GM18505 (cell line): ENCODE measurements around the gene ATP2B1.

ENCODE experiments used
- ATAC-seq: cut with Tn5 transposase; IDR thresholded peaks from one replicate; pipeline ENCODE4 v1.9.1; 2021; ENCODE audit not compliant: unreplicated experiment
- POLR2A ChIP-seq: IDR thresholded peaks from 4 replicates; pipeline ENCODE4 v1.6.1; 2011; ENCODE audit warnings: borderline replicate concordance; ENCODE audit not compliant: insufficient read depth, insufficient read length; ENCODE audit errors: extremely low read depth

Gene ATP2B1

GRCh38 chr12:89651192-89651591 lies 57.4 kb downstream of the ATP2B1 start:
- no peak for TF ChIP-seq POLR2A
- no peak for ATAC-seq

DNA sequence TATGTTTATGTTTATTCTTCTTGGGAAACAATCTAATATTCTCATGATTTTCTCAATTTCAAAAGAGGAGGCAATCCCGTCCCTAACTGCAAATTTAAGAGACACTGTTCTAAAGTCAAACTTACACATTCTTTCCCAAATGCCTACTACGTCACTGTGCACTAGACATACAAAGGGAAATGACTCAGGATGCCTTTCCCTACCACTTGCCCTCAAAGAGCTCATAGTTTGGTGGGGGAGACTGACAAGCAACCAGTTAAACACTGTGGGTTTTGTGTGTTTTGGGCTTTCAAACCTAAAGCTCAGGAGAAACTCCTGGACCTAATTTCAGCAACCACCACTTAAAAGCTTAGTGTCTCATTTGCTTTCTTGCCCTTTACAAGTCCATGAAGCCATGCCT lies 58.4 kb downstream of the ATP2B1 start:
- ATAC-seq, result no peak
- no peak for TF ChIP-seq POLR2A

GRCh38 chr12:89649820-89650219 lies 58.8 kb downstream of the ATP2B1 start:
- ATAC-seq, result no peak
- TF ChIP-seq POLR2A, result no peak

- TF ChIP-seq POLR2A, result no peak
- no peak for ATAC-seq
These were observed 59.5 kb downstream of the ATP2B1 start for GRCh38 chr12:89649139-89649538.

DNA sequence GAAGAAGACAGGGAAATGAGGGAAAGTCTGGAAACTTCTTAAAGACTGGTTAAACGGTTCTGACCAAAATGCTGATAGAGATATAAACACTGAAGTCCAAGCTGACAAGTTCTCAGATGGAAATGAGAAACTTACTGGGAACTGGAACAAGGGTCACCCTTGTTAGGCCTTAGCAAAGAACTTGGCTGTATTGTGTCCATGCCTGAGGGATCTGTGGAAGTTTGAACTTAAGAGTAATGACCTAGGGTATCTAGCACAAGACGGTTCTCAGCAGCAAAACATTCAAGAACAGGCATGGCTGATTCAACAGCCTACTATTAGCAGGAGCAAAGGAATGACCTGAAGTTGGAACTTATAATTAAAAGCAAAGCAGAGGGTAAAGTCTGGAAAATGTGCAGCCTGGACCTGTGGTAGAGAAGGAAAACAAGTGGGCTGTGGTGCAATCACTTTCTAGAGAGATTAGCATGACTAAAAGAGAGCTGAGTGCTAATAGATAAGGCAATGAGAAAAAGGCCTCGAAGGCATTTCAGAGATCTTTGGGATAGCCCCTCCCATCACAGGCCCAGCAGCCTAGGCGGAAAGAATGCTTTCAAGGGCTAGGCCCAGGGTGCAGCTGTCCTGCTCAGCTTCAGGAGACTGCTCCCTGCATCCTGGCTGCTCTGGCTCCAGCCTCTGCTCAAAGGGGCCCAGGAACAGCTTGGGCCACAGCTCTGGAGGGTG lies 60.3 kb downstream of the ATP2B1 start:
- ATAC-seq, result no peak
- TF ChIP-seq POLR2A, result no peak

DNA sequence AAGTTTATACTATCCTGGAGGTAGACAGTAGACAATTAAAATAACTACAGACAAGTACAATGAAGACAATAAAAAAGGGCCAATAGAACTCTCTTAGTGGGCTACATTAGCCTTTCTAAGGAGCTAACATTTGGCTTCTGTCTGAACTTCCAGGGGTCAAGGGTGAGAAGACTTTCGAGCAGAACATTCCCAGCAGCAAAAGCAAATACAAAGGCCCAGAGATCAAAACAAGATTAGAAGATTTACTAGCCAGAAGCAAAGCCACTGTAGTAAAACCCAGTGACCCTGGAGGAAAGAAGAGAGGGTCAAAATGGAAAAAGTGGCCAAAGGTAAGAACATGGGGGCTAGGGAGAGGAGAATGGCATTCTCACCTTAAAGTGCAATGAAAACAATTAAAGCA lies 63.2 kb downstream of the ATP2B1 start:
- TF ChIP-seq POLR2A, result no peak

DNA sequence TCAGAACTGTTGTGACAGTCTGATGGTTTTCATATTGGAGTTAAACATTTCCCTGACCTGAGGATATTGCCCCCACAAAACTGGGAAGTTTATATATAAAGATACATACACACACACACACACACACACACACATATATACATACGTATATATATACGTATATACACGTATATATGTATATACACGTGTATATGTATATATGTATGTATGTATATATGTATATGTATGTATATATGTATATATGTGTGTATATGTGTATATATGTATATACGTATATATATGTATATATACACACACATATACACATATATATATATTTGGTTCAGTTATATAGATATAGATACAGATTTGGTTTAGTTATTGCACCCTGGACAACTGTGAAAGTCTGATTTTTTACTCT lies 65.7 kb downstream of the ATP2B1 start:
- ATAC-seq, result no peak

More for the DNA sequence above, 63.2 kb downstream of the ATP2B1 start:
- ATAC-seq, result no peak

DNA sequence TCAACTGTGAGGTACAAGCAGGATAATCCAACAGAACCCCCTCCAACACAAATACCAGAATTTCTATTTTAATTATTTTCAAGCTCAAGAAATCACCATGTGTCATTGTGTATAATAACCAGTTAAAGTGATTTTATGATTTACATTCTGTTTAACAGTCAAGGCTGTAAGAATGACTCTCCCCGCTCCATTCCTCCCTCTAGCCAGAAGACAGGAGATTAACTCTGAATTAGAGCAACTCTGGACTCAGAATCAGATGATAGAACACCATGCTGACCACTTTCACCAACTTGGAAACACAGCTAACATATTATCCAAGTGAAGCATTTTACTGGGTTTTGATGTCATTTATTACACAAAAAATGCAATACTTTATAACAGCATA lies 71.9 kb downstream of the ATP2B1 start:
- TF ChIP-seq POLR2A, result no peak
- no peak for ATAC-seq

More for the DNA sequence above, 65.7 kb downstream of the ATP2B1 start:
- no peak for TF ChIP-seq POLR2A

DNA sequence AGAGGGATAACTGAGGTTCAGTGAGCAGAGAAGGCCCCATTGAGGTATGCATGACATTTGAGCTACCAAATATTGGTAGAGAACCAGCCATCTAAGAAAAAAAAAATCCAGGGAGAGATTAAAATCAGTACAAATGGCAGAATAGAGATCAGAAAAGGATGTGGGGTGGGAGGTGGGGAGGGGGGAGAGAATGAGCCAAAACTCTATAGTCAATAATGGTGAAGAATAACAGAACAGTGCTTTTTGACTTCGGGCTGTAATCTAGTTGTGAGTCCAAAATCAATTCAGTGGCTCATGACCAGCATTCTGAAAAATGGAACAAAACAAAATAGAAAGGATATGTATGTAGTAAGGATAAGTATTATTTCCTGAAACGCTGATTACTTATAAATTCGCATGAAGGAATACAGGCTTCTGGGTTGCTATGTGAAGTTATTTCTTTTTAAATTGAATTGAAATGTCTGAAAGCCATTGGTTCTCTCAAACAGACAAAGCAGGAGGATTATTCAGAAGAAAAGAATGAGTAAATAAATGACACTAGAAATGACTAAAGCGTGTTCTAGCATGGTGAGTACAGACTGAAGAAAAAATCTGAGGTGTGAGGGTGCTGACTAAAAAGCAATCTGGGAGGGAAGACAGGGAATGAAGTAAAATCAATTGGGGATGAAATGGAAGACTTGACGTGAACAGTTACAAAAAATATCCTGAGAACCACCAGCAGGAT lies 72.4 kb downstream of the ATP2B1 start:
- TF ChIP-seq POLR2A, result no peak
- no peak for ATAC-seq

DNA sequence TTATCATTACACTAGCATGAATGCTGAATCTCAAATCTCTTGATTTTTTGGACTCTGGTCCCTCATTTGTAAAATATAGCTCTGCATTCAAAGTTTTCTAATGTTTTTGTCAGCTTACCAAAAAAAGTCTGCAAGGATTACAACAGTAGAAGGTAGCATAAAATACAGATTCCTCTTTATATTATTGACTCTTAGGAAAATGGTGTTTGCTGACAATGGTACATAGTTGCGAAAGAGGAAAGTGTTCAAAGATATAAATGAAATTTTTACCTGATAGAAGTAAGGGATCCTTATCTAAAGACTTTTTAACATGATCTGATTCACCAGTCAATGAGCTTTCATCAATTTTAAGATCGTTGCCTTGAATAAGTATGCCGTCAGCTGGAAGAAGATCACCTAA lies 74.1 kb downstream of the ATP2B1 start:
- TF ChIP-seq POLR2A, result no peak

GRCh38 chr12:89632778-89633177 lies 75.9 kb downstream of the ATP2B1 start:
- TF ChIP-seq POLR2A, result no peak
- no peak for ATAC-seq

More for the DNA sequence above, 74.1 kb downstream of the ATP2B1 start:
- ATAC-seq, result no peak

DNA sequence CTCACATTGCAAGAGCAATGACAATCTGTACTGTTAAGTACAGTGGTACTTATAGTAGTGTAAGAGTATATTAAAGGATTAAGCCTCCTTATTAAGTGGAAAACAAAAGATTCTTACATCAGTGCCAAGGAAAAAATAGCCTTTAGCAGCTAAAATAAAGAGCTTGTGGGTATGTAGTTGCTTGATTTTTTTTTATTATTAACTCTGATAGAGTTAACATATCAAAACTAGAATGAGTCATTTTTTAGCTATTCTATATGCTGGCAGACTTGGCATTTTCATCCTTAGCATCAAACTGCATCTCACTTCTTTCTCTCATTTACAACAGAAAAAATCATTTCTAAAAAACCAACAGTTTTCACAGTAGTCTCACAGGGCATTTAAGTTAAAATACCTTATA lies 86.5 kb downstream of the ATP2B1 start:
- ATAC-seq, result no peak
- TF ChIP-seq POLR2A, result no peak

GRCh38 chr12:89621521-89621920 lies 87.1 kb downstream of the ATP2B1 start:
- no peak for ATAC-seq
- no peak for TF ChIP-seq POLR2A

- no peak for TF ChIP-seq POLR2A
- ATAC-seq, result no peak
These were observed 88.9 kb downstream of the ATP2B1 start for GRCh38 chr12:89619764-89620163.

- no peak for TF ChIP-seq POLR2A
- no peak for ATAC-seq
These were observed 90.3 kb downstream of the ATP2B1 start for GRCh38 chr12:89618113-89618862.

DNA sequence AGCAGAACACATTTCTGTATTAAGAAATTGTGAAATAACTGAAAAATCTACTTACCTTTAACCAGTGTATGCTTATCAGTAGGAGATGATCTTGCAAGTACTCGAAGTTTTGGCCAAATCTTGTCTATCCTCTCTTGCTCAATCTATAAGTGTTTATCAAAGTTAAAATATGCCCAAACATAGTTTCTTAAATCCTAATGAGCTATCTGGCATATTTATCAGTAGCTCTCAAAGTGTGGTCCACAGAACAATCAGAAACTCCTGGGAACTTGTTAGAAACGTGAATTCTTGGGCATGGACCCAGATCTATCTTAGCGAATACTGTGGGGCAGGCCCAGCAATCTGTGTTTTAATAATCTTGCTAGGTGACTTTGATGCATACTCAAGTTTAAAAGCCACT lies 98.3 kb downstream of the ATP2B1 start:
- no peak for ATAC-seq
- TF ChIP-seq POLR2A, result no peak
